ENCODE measurements around the gene FIBP.

GRCh38 chr11:65856689-65857499, 31.4 kb downstream of the FIBP start:
- TF ChIP-seq CTCF (IDR thresholded peaks at IDR 0.05; ENCODE audit: low read depth, low read length): no peak
- TF ChIP-seq MAX (IDR thresholded peaks at IDR 0.05; ENCODE audit: low read depth, low read length): peak; percentile 92
